HEK293 (cell line): ENCODE measurements around the gene PAK5.

Experiments
- ZNF530 ChIP-seq: fragments of 450-650 bp; formaldehyde crosslinking; IDR thresholded peaks from 2 replicates; pipeline ENCODE4 v1.5.1; 2016; ENCODE audit warnings: low read depth, missing biosample characterization, missing genetic modification characterization
- TF ChIP-seq, protein P1 (sequence below): fragments of 450-650 bp; formaldehyde crosslinking; IDR thresholded peaks from 2 replicates; pipeline ENCODE4 v1.5.1; 2016; ENCODE audit warnings: missing biosample characterization, missing genetic modification characterization
- TF ChIP-seq, protein P2 (sequence below): fragments of 450-650 bp; formaldehyde crosslinking; IDR thresholded peaks from 2 replicates; pipeline ENCODE4 v1.5.1; 2016; ENCODE audit warnings: missing biosample characterization, missing genetic modification characterization

DNA sequence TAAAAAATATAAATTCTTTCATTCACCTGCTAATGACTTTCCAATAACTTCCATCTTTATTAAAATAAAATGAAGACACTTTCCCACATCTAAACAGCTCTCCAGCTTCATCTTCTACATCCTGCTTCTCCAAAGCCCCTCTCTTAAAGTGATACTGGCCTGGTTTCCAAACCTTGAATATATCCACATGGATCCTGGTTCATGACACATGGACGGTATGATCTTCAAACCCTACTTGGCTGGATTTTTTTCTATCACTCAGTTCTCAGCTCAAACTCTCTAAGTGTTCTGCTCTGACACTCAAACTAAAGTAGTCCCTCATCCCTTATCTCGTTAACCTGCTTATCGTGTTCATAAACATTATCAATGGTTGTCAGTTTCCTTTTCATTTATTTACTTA lies 128.2 kb downstream of the PAK5 start:
- TF ChIP-seq, protein P1, sequence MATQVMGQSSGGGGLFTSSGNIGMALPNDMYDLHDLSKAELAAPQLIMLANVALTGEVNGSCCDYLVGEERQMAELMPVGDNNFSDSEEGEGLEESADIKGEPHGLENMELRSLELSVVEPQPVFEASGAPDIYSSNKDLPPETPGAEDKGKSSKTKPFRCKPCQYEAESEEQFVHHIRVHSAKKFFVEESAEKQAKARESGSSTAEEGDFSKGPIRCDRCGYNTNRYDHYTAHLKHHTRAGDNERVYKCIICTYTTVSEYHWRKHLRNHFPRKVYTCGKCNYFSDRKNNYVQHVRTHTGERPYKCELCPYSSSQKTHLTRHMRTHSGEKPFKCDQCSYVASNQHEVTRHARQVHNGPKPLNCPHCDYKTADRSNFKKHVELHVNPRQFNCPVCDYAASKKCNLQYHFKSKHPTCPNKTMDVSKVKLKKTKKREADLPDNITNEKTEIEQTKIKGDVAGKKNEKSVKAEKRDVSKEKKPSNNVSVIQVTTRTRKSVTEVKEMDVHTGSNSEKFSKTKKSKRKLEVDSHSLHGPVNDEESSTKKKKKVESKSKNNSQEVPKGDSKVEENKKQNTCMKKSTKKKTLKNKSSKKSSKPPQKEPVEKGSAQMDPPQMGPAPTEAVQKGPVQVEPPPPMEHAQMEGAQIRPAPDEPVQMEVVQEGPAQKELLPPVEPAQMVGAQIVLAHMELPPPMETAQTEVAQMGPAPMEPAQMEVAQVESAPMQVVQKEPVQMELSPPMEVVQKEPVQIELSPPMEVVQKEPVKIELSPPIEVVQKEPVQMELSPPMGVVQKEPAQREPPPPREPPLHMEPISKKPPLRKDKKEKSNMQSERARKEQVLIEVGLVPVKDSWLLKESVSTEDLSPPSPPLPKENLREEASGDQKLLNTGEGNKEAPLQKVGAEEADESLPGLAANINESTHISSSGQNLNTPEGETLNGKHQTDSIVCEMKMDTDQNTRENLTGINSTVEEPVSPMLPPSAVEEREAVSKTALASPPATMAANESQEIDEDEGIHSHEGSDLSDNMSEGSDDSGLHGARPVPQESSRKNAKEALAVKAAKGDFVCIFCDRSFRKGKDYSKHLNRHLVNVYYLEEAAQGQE (tag by site-specific recombination) = no peak
- TF ChIP-seq, protein P2, sequence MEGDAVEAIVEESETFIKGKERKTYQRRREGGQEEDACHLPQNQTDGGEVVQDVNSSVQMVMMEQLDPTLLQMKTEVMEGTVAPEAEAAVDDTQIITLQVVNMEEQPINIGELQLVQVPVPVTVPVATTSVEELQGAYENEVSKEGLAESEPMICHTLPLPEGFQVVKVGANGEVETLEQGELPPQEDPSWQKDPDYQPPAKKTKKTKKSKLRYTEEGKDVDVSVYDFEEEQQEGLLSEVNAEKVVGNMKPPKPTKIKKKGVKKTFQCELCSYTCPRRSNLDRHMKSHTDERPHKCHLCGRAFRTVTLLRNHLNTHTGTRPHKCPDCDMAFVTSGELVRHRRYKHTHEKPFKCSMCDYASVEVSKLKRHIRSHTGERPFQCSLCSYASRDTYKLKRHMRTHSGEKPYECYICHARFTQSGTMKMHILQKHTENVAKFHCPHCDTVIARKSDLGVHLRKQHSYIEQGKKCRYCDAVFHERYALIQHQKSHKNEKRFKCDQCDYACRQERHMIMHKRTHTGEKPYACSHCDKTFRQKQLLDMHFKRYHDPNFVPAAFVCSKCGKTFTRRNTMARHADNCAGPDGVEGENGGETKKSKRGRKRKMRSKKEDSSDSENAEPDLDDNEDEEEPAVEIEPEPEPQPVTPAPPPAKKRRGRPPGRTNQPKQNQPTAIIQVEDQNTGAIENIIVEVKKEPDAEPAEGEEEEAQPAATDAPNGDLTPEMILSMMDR = no peak
- TF ChIP-seq ZNF530 (tag by site-specific recombination) = no peak
